ENCODE results near the gene NPTX1.

- TF ChIP-seq CTCF (conservative IDR thresholded peaks at IDR 0.05; ENCODE audit: low read length), result no peak
- no peak for TF ChIP-seq EZH2phosphoT487 (IDR thresholded peaks at IDR 0.05; ENCODE audit: borderline replicate concordance, low read depth, low read length)
Measured at GRCh38 chr17:80476877-80477646, 655 bp upstream of the NPTX1 start.
